ENCODE data around the gene GABRB3. TPM values are rescaled to one million over a fixed set of nuclear protein-coding genes. Genes with fewer than 3 reads are reported as not detected.

The GABRB3 gene
- total RNA-seq, 1 experiment from 2014 or later: 0.13 TPM

DNA sequence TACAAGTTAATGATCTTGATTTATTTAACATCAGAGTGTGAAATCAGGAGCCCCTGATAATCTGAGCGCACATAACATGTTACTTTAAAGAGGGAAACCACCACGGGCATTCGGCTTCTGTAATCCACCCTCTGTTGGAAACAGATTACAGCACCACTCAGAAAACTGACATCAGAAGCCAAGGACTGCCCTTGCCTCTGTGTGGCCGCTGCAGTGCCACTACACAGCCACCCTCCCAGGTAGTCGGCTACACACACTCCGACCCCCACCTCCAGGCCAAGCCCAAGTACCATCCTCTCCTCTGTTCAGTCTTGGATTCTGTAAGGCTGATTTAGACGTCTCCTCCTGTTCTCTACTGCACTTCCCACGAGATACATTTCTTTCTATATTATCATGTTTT lies 251.7 kb downstream of the GABRB3 start:
- no peak overlapping the region for H3K27ac ChIP-seq (ENCODE audit: low read length)
- CTCF ChIA-PET: no interaction called here
- TF ChIP-seq TCF7L2 (IDR thresholded peaks at IDR 0.05; ENCODE audit: low read depth, low read length): no peak
- no peak for TF ChIP-seq POLR2AphosphoS5 (IDR thresholded peaks at IDR 0.05; ENCODE audit: low read depth, low read length)
- TF ChIP-seq, protein P1, sequence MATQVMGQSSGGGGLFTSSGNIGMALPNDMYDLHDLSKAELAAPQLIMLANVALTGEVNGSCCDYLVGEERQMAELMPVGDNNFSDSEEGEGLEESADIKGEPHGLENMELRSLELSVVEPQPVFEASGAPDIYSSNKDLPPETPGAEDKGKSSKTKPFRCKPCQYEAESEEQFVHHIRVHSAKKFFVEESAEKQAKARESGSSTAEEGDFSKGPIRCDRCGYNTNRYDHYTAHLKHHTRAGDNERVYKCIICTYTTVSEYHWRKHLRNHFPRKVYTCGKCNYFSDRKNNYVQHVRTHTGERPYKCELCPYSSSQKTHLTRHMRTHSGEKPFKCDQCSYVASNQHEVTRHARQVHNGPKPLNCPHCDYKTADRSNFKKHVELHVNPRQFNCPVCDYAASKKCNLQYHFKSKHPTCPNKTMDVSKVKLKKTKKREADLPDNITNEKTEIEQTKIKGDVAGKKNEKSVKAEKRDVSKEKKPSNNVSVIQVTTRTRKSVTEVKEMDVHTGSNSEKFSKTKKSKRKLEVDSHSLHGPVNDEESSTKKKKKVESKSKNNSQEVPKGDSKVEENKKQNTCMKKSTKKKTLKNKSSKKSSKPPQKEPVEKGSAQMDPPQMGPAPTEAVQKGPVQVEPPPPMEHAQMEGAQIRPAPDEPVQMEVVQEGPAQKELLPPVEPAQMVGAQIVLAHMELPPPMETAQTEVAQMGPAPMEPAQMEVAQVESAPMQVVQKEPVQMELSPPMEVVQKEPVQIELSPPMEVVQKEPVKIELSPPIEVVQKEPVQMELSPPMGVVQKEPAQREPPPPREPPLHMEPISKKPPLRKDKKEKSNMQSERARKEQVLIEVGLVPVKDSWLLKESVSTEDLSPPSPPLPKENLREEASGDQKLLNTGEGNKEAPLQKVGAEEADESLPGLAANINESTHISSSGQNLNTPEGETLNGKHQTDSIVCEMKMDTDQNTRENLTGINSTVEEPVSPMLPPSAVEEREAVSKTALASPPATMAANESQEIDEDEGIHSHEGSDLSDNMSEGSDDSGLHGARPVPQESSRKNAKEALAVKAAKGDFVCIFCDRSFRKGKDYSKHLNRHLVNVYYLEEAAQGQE (IDR thresholded peaks at IDR 0.05; ENCODE audit: insufficient read depth in 1 of 2, low read depth in 2 of 2, low read length in 1 of 2): no peak
- TF ChIP-seq, protein P2, sequence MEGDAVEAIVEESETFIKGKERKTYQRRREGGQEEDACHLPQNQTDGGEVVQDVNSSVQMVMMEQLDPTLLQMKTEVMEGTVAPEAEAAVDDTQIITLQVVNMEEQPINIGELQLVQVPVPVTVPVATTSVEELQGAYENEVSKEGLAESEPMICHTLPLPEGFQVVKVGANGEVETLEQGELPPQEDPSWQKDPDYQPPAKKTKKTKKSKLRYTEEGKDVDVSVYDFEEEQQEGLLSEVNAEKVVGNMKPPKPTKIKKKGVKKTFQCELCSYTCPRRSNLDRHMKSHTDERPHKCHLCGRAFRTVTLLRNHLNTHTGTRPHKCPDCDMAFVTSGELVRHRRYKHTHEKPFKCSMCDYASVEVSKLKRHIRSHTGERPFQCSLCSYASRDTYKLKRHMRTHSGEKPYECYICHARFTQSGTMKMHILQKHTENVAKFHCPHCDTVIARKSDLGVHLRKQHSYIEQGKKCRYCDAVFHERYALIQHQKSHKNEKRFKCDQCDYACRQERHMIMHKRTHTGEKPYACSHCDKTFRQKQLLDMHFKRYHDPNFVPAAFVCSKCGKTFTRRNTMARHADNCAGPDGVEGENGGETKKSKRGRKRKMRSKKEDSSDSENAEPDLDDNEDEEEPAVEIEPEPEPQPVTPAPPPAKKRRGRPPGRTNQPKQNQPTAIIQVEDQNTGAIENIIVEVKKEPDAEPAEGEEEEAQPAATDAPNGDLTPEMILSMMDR (IDR thresholded peaks at IDR 0.05): no peak
- TF ChIP-seq SIN3A (IDR thresholded peaks at IDR 0.05; ENCODE audit: borderline replicate concordance, insufficient read depth, low read depth, low read length): no peak
- BruUV-seq (replicated peaks): no TSS peak
- H3K9me3 ChIP-seq (ENCODE audit: control insufficient read depth, insufficient read depth, low read depth, low read length): peaks cover 4% of the 10 kb centered on the region; the same call in 1 of the 2 replicates
- DNase-seq (ENCODE audit: low read depth, low spot score): no peak
- in situ Hi-C loops (cut with HindIII; ENCODE audit: low pct_unique_long_range_greater_than_20kb, low sequenced_read_pairs): no loop called here
- H3K36me3 ChIP-seq (ENCODE audit: control insufficient read depth, insufficient read depth, low read length): no peaks in the 10 kb centered on the region
- no peak overlapping the region for H3K4me3 ChIP-seq (ENCODE audit: low read depth in 2 of 2, low read length in 2 of 2)
- H3K4me1 ChIP-seq (ENCODE audit: control insufficient read depth, insufficient read depth, low read length): no peaks in the 10 kb centered on the region
- no peaks in the 10 kb centered on the region for H3K27me3 ChIP-seq (ENCODE audit: control insufficient read depth, insufficient read depth, low read length)
- POLR2A ChIA-PET: no interaction called here
- intact Hi-C loops (cut with micrococcal nuclease; ENCODE audit: unreplicated experiment): no loop called here
- ATAC-seq: no peak

DNA sequence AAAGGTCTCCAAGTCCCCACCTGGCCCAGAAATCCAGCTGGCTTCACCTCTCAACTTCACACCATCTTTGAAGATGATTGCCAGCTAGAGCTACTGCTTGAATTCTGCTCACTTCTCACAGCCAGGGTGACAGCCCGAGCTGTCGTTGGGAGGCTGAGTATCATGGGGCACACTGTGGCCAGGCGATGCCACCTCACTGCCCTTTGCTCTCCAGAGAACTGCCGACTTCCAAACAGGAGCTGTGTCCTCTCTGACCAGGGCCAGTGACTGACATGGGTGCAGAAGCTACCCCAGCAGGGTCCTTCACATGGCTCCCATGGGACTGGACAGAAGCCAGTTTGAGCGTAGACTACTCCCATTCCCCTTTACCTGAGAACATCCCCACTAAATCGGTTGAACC lies 254.0 kb downstream of the GABRB3 start:
- Histone ChIP-seq H3K4me3 (ENCODE audit: low read depth in 2 of 2, low read length in 2 of 2) (no peak overlapping the region), H3K27ac (ENCODE audit: low read length) (no peak overlapping the region), H3K4me1 (ENCODE audit: control insufficient read depth, insufficient read depth, low read length) (no peaks in the 10 kb centered on the region), H3K36me3 (ENCODE audit: control insufficient read depth, insufficient read depth, low read length) (no peaks in the 10 kb centered on the region), H3K9me3 (ENCODE audit: control insufficient read depth, insufficient read depth, low read depth, low read length) (no peaks in the 10 kb centered on the region; the same call in 1 of the 2 replicates), H3K27me3 (ENCODE audit: control insufficient read depth, insufficient read depth, low read length) (no peaks in the 10 kb centered on the region)
- ATAC-seq: no peak
- ChIA-PET POLR2A (no interaction called here), CTCF (no interaction called here)
- TF ChIP-seq, protein P1 (IDR thresholded peaks at IDR 0.05; ENCODE audit: insufficient read depth in 1 of 2, low read depth in 2 of 2, low read length in 1 of 2): no peak
- no peak for TF ChIP-seq POLR2AphosphoS5 (IDR thresholded peaks at IDR 0.05; ENCODE audit: low read depth, low read length)
- BruUV-seq (replicated peaks): no TSS peak
- DNase-seq (ENCODE audit: low read depth, low spot score): no peak
- in situ Hi-C loops (cut with HindIII; ENCODE audit: low pct_unique_long_range_greater_than_20kb, low sequenced_read_pairs) (no loop called here), intact Hi-C loops (cut with micrococcal nuclease; ENCODE audit: unreplicated experiment) (no loop called here)

Measured in Panc1 (cell line).